ENCODE measurements around the gene LRMDA.

LRMDA gene

DNA sequence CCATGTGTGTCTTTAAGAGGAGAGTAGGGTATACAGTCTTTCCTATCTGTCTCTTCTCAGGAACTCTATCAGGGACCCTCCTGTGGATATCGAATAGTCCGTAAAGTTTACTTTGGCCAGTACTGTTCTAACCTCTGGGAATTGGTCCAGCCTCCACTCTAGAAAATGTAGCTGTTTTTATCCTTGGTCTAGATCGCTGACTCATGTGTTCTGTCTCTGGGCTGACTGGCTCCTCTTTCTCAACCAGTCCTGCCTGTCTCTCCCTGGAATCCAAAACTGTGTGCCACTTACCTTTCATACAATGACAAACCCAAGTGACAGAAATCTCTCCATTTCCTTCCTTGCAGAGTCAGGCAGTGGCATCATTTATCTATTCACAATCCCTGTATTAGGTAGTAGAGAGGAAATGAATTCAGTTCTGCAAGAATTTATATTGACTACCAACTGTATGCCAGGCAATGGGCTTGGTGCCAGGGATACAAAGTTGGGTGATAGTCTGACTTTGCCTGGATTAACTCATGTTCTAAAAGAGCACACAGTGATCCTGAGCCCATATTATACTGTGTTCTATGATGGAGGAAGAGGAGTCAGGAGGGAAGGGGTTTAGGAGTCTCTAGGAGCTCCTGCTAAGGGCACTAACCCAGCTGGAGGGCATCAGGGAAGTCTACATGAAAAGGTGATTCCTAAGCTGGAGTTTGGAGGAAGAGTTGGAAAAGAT is 232.7 kb downstream of the LRMDA start:
- no peak for TF ChIP-seq ZNF121 (tag by site-specific recombination; IDR thresholded peaks at IDR 0.05)
- no peak for TF ChIP-seq BCL11B (tag by site-specific recombination; IDR thresholded peaks at IDR 0.05; ENCODE audit: low read depth)
- TF ChIP-seq ZNF335 (tag by site-specific recombination; conservative IDR thresholded peaks at IDR 0.05) = no peak
- TF ChIP-seq YY1 (tag by site-specific recombination; IDR thresholded peaks at IDR 0.05) = no peak
- TF ChIP-seq, protein P1, sequence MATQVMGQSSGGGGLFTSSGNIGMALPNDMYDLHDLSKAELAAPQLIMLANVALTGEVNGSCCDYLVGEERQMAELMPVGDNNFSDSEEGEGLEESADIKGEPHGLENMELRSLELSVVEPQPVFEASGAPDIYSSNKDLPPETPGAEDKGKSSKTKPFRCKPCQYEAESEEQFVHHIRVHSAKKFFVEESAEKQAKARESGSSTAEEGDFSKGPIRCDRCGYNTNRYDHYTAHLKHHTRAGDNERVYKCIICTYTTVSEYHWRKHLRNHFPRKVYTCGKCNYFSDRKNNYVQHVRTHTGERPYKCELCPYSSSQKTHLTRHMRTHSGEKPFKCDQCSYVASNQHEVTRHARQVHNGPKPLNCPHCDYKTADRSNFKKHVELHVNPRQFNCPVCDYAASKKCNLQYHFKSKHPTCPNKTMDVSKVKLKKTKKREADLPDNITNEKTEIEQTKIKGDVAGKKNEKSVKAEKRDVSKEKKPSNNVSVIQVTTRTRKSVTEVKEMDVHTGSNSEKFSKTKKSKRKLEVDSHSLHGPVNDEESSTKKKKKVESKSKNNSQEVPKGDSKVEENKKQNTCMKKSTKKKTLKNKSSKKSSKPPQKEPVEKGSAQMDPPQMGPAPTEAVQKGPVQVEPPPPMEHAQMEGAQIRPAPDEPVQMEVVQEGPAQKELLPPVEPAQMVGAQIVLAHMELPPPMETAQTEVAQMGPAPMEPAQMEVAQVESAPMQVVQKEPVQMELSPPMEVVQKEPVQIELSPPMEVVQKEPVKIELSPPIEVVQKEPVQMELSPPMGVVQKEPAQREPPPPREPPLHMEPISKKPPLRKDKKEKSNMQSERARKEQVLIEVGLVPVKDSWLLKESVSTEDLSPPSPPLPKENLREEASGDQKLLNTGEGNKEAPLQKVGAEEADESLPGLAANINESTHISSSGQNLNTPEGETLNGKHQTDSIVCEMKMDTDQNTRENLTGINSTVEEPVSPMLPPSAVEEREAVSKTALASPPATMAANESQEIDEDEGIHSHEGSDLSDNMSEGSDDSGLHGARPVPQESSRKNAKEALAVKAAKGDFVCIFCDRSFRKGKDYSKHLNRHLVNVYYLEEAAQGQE (tag by site-specific recombination; IDR thresholded peaks at IDR 0.05) = no peak
- no peak for TF ChIP-seq MEIS1 (CRISPR knock-in tag; IDR thresholded peaks at IDR 0.05; ENCODE audit: borderline replicate concordance)
- no peak for TF ChIP-seq GLIS1 (tag by site-specific recombination; IDR thresholded peaks at IDR 0.05)
- TF ChIP-seq ZNF596 (tag by site-specific recombination; IDR thresholded peaks at IDR 0.05) = no peak
- TF ChIP-seq ZNF341 (tag by site-specific recombination; IDR thresholded peaks at IDR 0.05; ENCODE audit: low read depth) = no peak
- no peak for TF ChIP-seq SP2 (tag by site-specific recombination; IDR thresholded peaks at IDR 0.05)
- no peak for TF ChIP-seq ZNF548 (tag by site-specific recombination; IDR thresholded peaks at IDR 0.05)
- no peak for TF ChIP-seq ZBTB7A (tag by site-specific recombination; IDR thresholded peaks at IDR 0.05; ENCODE audit: low read depth)
- no peak for TF ChIP-seq ZNF529 (tag by site-specific recombination; IDR thresholded peaks at IDR 0.05; ENCODE audit: insufficient replicate concordance)
- no peak for TF ChIP-seq ZSCAN18 (tag by site-specific recombination; IDR thresholded peaks at IDR 0.05)
- no peak for TF ChIP-seq ZBTB26 (tag by site-specific recombination; optimal IDR thresholded peaks at IDR 0.05)
- TF ChIP-seq, protein P2, sequence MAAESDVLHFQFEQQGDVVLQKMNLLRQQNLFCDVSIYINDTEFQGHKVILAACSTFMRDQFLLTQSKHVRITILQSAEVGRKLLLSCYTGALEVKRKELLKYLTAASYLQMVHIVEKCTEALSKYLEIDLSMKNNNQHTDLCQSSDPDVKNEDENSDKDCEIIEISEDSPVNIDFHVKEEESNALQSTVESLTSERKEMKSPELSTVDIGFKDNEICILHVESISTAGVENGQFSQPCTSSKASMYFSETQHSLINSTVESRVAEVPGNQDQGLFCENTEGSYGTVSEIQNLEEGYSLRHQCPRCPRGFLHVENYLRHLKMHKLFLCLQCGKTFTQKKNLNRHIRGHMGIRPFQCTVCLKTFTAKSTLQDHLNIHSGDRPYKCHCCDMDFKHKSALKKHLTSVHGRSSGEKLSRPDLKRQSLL (tag by site-specific recombination; IDR thresholded peaks at IDR 0.05) = no peak
- no peak for TF ChIP-seq ZBTB48 (tag by site-specific recombination; IDR thresholded peaks at IDR 0.05)
- no peak for TF ChIP-seq ZNF837 (tag by site-specific recombination; IDR thresholded peaks at IDR 0.05)
- no peak for TF ChIP-seq ZNF248 (tag by site-specific recombination; IDR thresholded peaks at IDR 0.05)
- no peak for TF ChIP-seq GLIS2 (tag by site-specific recombination; IDR thresholded peaks at IDR 0.05)
- no peaks in the 10 kb centered on the region for H3K4me1 ChIP-seq (ENCODE audit: control insufficient read depth, insufficient read depth, low read length)
- H3K9me3 ChIP-seq (ENCODE audit: control insufficient read depth, insufficient read depth, low read depth, low read length) = no peaks in the 10 kb centered on the region
- H3K36me3 ChIP-seq (ENCODE audit: control insufficient read depth in 2 of 2, insufficient read depth in 1 of 2, low read length in 2 of 2) = no peaks in the 10 kb centered on the region
- ChIA-PET CTCF (no interaction called here), POLR2A (no interaction called here)
- H3K27ac ChIP-seq (ENCODE audit: extremely low read depth, low read depth, low read length) = no peak overlapping the region
- H3K4me3 ChIP-seq (ENCODE audit: low read depth, low read length) = no peak overlapping the region
